Fibroblast of lung (primary cell): Measurements from ENCODE around the gene DERL3. TPM values are rescaled to one million over a fixed set of nuclear protein-coding genes. Genes with fewer than 3 reads are reported as not detected.

Experiments
- DNase-seq, 2 donors: peaks; one replicate each; pipeline versions ENCODE4 v3.0.0 to v3.0.0-alpha.2; 2010; ENCODE audit warnings: low read depth in 2 of 2
- H2AFZ ChIP-seq: 2 replicates; pipeline ENCODE4 v1.5.1; 2012; ENCODE audit warnings: low read length, control low read depth, inconsistent platforms
- H3K27ac ChIP-seq: 2 replicates; pipeline ENCODE4 v1.5.1; 2011; ENCODE audit warnings: low read length, control low read depth; ENCODE audit not compliant: insufficient read depth
- H3K27me3 ChIP-seq: 2 replicates; pipeline ENCODE4 v1.5.1; 2011; ENCODE audit warnings: mild to moderate bottlenecking, low read length; ENCODE audit not compliant: control insufficient read depth, insufficient read depth
- H3K36me3 ChIP-seq: 2 replicates; pipeline ENCODE4 v1.5.1; 2011; ENCODE audit warnings: low read length; ENCODE audit not compliant: control insufficient read depth, insufficient read depth
- H3K4me1 ChIP-seq: 2 replicates; pipeline ENCODE4 v1.5.1; 2011; ENCODE audit warnings: low read length; ENCODE audit not compliant: control insufficient read depth, insufficient read depth; ENCODE audit errors: extremely low read depth
- H3K4me2 ChIP-seq: 2 replicates; pipeline ENCODE4 v1.5.1; 2011; ENCODE audit warnings: low read length, control low read depth; ENCODE audit not compliant: insufficient read depth; ENCODE audit errors: extremely low read depth
- H3K4me3 ChIP-seq, 4 experiments: fragments of 200-600 bp in 1 of 4; sonication (generic) in 1 of 4; replicated peaks in 1 of 4; 2 replicates each; pipeline ENCODE4 v1.5.1; 2011 to 2016; ENCODE audit warnings: low read length in 4 of 4, low read depth in 3 of 4, mild to moderate bottlenecking in 3 of 4, control low read depth in 2 of 4, inconsistent platforms in 1 of 4, mixed read lengths in 1 of 4; ENCODE audit not compliant: insufficient read depth in 1 of 4; ENCODE audit errors: control extremely low read depth in 1 of 4
- H3K79me2 ChIP-seq: 2 replicates; pipeline ENCODE4 v1.5.1; 2012; ENCODE audit warnings: mild to moderate bottlenecking, low read length, inconsistent platforms; ENCODE audit not compliant: control insufficient read depth, insufficient read depth
- H3K9ac ChIP-seq: 2 replicates; pipeline ENCODE4 v1.5.1; 2011; ENCODE audit warnings: mild to moderate bottlenecking, low read length, control low read depth; ENCODE audit not compliant: insufficient read depth
- H3K9me3 ChIP-seq: 2 replicates; pipeline ENCODE4 v1.5.1; 2012; ENCODE audit warnings: low read depth, low read length; ENCODE audit not compliant: control insufficient read depth, insufficient read depth
- H4K20me1 ChIP-seq: 2 replicates; pipeline ENCODE4 v1.5.1; 2011; ENCODE audit warnings: low read length; ENCODE audit not compliant: control insufficient read depth, insufficient read depth; ENCODE audit errors: extremely low read depth
- EZH2 ChIP-seq: IDR thresholded peaks from 2 replicates; pipeline ENCODE4 v1.5.1; 2012; ENCODE audit warnings: low read length, control low read depth, mild to moderate bottlenecking; ENCODE audit errors: missing control alignments
- polyA plus RNA-seq, 2 donors: library from polyadenylated mRNA; depleted of rRNA in 1 of 2; stranded (reverse) in 1 of 2; unstranded in 1 of 2; fragments of >200 nt; gene quantifications; 2 replicates each; pipeline ENCODE4 v1.2.1, GENCODE V29; 2011 to 2012; ENCODE audit warnings: missing spikeins in 1 of 2
- total RNA-seq: library from RNA; depleted of rRNA; stranded (reverse); fragments of >200 nt; gene quantifications from 2 replicates; pipeline ENCODE4 v1.2.1, GENCODE V29; 2014
- TF ChIP-seq, protein P1 (sequence below), 2 donors: IDR thresholded peaks in 1 of 2; conservative IDR thresholded peaks in 1 of 2; 1 replicate in 1 of 2; 2 replicates in 1 of 2; pipeline ENCODE4 v1.5.1; 2011 to 2012; ENCODE audit warnings: low read length in 2 of 2, control low read depth in 1 of 2, inconsistent platforms in 1 of 2, low read depth in 1 of 2, mild to moderate bottlenecking in 1 of 2

Gene DERL3
- total and polyA plus RNA-seq, 2 donors (not counting 1 experiment from before 2014, with no cell fraction given) = 0.42 to 0.50 TPM

DNA sequence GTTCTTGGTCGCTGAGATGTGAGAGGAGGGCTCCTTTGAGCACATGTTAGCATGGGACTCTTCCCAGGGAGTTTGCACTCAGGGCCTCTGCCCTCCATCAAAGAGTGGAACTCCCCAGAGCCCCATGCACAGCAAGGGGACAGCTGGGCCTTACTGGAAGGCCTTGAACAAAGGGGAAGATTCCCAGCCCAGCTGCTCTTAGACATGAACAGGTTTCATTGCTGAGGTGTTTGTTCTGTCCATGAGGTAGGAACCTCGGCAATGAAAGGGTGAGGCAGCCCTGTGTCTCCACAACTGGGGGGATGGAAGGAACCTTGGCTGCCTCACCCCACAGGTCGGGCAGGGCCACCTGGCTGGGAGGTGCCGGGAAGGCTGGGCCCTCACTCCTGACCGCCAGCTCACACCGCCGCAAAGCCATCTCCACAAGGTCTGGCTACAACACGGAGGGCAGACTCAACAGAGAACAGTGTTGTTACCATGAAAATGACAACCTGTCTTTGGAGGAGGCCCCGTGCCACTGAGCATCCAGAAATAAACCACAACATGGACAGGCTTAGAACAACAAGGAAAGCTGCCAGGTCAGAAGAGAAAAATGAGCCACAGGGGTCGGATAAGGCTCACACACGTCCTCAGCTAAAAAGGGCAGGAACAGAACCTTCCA lies 3.2 kb downstream of the DERL3 start:
- Histone ChIP-seq H3K27me3 (no peaks in the 10 kb centered on the region), H3K4me2 (no peak overlapping the region), H3K9ac (no peak overlapping the region), H3K4me3 (no peak overlapping the region), H3K36me3 (peaks cover 22% of the 10 kb centered on the region), H4K20me1 (no peaks in the 10 kb centered on the region), H3K9me3 (no peaks in the 10 kb centered on the region), H3K27ac (no peak overlapping the region), H2AFZ (no peak overlapping the region), H3K4me1 (no peaks in the 10 kb centered on the region), H3K79me2 (peaks cover 8% of the 10 kb centered on the region)
- DNase-seq = no peak
- TF ChIP-seq, protein P1, sequence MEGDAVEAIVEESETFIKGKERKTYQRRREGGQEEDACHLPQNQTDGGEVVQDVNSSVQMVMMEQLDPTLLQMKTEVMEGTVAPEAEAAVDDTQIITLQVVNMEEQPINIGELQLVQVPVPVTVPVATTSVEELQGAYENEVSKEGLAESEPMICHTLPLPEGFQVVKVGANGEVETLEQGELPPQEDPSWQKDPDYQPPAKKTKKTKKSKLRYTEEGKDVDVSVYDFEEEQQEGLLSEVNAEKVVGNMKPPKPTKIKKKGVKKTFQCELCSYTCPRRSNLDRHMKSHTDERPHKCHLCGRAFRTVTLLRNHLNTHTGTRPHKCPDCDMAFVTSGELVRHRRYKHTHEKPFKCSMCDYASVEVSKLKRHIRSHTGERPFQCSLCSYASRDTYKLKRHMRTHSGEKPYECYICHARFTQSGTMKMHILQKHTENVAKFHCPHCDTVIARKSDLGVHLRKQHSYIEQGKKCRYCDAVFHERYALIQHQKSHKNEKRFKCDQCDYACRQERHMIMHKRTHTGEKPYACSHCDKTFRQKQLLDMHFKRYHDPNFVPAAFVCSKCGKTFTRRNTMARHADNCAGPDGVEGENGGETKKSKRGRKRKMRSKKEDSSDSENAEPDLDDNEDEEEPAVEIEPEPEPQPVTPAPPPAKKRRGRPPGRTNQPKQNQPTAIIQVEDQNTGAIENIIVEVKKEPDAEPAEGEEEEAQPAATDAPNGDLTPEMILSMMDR (conservative IDR thresholded peaks at IDR 0.05 in 1 of 2, IDR thresholded peaks at IDR 0.05 in 1 of 2; ENCODE audit: low read depth in 1 of 2, low read length in 2 of 2) = no peak

DNA sequence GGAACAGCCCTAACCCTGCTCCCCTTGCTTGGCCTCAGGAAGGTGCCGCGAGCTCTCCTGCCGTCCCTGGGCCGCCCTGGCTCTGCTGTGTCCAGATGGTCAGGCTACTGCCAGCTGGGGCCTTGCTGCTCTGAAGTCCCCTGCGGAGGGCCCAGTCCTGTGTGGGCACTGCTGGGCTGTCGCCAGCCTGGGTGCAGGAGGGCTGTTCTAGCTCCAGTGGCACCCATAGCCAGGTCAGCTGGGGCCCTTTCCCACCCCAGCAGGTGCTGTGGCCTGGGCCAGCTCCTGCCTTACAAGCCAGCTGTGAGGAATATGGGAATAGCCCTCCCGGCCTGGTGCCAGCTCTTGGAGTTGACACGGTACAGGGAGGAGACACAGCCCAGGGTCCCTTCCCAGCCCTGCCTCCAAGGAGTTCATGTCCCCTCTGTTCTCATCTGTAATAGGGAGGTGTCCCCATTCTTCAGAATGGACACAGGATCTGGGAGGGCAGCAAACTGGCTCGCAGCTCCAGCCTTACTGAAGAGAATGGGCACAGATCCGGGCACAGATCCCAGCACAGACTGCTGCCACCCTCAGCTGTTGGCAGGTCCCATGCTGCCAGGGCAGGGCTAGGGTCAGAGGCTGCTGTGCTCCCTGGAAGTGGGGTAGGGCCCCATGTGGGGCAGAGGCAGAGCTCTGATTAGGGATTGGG lies 3.9 kb downstream of the DERL3 start:
- TF ChIP-seq, protein P1 (conservative IDR thresholded peaks at IDR 0.05 in 1 of 2, IDR thresholded peaks at IDR 0.05 in 1 of 2; ENCODE audit: low read depth in 1 of 2, low read length in 2 of 2) = no peak
- TF ChIP-seq EZH2 = no peak

DNA sequence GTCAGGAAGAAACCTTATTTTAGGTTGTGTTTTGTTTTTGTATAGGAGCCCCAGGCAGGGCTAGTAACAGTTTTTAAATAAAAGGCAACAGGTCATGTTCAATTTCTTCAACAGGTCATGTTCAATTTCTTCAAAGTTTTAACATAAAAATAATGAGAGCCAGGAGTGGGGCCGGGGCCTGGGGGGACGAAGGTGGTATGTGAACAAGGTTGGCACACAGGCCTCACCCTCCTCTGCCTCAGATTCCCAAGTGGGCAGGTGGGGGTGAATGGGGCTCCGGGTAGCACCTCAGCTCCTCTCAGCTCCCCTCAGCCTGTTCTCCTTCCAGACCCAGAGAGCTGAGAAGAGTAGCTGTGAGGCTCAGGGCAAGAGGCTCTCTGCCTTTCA lies 4.4 kb downstream of the DERL3 start:
- no peak overlapping the region for H3K4me3 ChIP-seq
- no peak overlapping the region for H3K9ac ChIP-seq
- no peak for TF ChIP-seq EZH2
- TF ChIP-seq, protein P1 (conservative IDR thresholded peaks at IDR 0.05 in 1 of 2, IDR thresholded peaks at IDR 0.05 in 1 of 2; ENCODE audit: low read depth in 1 of 2, low read length in 2 of 2) = no peak
- no peaks in the 10 kb centered on the region for H4K20me1 ChIP-seq
- H3K36me3 ChIP-seq = peaks cover 22% of the 10 kb centered on the region
- no peak overlapping the region for H3K4me2 ChIP-seq
- no peak overlapping the region for H3K27ac ChIP-seq
- H3K27me3 ChIP-seq = no peaks in the 10 kb centered on the region
- peaks cover 8% of the 10 kb centered on the region for H3K79me2 ChIP-seq
- H2AFZ ChIP-seq = no peak overlapping the region
- no peak for DNase-seq
- no peaks in the 10 kb centered on the region for H3K4me1 ChIP-seq
- H3K9me3 ChIP-seq = no peaks in the 10 kb centered on the region

More for the DNA sequence above, 3.9 kb downstream of the DERL3 start:
- Histone ChIP-seq H4K20me1 (no peaks in the 10 kb centered on the region), H3K4me2 (no peak overlapping the region), H3K27ac (no peak overlapping the region), H3K79me2 (peaks cover 8% of the 10 kb centered on the region), H3K4me3 (no peak overlapping the region), H3K36me3 (peaks cover 22% of the 10 kb centered on the region), H3K27me3 (no peaks in the 10 kb centered on the region), H3K4me1 (no peaks in the 10 kb centered on the region), H3K9me3 (no peaks in the 10 kb centered on the region), H2AFZ (no peak overlapping the region), H3K9ac (no peak overlapping the region)
- DNase-seq = no peak
